ENCODE measurements around the gene TENT5C. TPM values are rescaled to one million over a fixed set of nuclear protein-coding genes. Genes with fewer than 3 reads are reported as not detected.

TENT5C gene
- total RNA-seq, 1 donor from 2014 or later = 14.5 TPM

DNA sequence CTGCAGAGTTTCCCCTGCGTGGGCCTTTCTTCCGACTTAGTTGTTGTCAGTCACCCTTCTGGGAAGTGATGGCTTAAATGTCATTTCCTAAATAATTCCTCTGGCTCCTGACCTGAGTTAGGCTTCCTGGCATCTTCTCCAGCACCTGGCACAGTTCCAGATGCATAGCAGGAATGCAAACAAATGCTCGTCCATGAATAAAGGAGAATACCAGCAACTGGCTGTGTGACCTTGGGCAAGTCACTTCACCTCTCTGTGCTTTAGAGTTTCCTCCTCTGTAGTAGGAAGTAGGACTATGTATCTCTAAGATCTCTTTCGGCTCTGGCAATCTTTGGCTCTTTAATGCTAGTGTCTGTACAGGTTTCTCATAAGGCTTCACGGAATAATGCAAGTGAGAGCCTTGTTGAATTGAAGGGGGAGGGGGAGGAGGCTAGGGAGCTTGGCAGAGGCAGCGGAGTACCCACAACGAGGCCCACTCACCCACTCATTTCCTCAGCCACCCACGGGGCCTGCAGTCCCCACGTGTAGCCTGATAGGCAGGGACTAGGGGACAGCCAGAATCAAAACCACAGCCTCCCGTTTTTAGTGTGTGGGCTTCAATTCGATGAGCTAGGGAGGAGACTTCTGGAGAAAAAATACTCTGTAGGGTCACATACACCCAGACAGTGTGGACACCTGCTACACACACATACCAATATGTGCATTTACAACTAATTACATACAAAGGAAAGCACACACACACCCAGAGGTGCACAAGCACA is 48.1 kb downstream of the TENT5C start:
- intact Hi-C loops (cut with micrococcal nuclease) = loop anchor here (2.0 to 10.0 kb wide), 2 partner anchors 13 to 1149 kb away; no protein-coding TSS in a partner anchor

DNA sequence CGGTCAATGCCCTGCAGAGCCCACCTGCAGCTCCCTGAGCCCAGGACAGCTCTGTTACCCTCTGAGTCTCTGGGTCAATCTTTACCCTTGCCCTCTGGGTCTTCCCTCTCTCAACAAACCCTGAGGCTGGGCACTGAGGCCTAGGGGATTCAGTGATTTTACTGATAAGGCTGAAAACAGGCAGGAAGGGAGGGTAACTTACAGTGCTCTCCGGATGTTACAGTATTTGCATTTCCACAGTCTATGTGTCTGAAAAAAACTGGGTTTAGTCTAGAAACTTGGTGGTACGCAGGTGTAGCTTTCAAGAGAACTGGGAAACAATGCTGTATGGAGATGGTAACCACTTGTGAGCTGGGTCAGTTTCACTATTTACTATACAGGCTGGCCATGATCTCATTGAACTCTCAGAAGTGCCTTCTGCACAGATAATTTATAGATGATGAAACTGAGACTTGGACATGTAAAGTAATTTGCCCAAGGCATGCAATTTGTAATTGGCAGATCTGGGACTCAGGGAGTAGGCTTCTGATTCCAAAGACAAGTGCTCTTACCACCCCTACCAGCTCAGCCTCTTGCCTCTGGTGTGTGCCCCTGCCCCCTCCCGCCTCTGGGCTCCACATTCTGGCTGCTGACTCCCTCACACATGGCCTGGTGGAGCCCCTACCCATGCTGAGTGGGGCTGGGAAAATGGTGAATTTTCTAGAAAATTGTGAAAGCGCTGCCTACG is 48.8 kb downstream of the TENT5C start:
- intact Hi-C loops (cut with micrococcal nuclease) = loop anchor here (2.0 to 10.0 kb wide), 2 partner anchors 14 to 1150 kb away; no protein-coding TSS in a partner anchor

DNA sequence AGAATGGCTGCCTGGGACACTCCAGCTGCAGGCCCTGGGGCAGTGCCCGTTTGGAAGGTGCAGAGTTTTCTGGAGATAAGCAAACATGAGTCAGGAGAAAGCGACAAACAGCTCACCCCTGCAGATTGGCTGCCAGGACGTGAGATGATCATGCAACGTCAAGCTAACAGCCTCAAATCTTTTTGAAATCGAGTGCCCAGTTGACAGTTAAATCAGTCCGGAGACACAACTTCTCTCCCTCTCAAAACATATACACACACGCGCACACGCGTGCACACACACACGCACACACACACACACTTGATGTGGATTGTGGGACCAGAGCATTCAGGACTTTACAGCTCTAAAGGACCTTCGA is 49.4 kb downstream of the TENT5C start:
- intact Hi-C loops (cut with micrococcal nuclease) = loop anchor here (2.0 to 10.0 kb wide), 2 partner anchors 14 to 1150 kb away; no protein-coding TSS in a partner anchor

DNA sequence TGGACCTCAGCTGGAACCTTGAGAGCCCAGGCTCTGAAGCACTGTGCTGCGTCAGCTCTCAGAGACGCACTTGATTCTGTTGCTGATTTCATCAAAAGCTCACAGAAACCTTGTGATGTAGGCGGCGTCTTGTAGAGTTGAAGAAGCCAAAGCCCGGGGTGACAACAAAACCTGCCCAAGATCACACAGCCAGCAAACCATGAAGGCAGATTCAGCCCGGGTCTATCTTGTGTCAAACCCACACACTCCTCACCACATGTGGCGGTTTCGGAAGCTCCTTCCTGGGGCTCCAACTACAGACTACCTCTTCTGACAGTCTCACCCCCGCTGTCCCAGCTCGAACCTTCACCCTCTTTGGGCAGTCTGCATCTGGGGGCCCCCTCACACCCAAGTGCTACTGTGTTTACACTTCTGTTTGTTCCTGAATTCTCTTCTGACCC is 50.4 kb downstream of the TENT5C start:
- intact Hi-C loops (cut with micrococcal nuclease) = loop anchor here (1.0 to 10.0 kb wide), 4 partner anchors 8 to 1151 kb away; partner anchors contain the start of gene TENT5C

DNA sequence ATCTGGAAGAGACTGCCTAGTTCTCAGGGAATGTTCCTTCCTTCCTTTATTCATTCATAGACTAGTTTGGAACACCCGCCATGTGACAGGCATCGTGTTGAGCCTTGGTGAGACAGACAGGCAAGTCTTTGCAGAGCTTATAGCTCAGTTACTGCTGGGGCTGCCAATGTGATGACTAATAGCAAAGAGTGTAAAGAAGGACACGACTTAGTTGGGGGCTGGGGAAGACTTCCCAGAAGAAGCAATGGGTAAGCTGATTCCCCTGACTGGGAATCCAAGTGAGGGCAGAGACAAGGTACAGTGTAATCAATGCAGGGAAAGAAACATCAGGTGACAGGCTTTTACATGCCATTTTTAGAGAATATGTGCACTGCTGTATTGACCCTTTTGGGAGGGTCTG is 51.2 kb downstream of the TENT5C start:
- intact Hi-C loops (cut with micrococcal nuclease) = loop anchor here (10.0 kb wide), 1 partner anchor 1152 kb away; no protein-coding TSS in a partner anchor

DNA sequence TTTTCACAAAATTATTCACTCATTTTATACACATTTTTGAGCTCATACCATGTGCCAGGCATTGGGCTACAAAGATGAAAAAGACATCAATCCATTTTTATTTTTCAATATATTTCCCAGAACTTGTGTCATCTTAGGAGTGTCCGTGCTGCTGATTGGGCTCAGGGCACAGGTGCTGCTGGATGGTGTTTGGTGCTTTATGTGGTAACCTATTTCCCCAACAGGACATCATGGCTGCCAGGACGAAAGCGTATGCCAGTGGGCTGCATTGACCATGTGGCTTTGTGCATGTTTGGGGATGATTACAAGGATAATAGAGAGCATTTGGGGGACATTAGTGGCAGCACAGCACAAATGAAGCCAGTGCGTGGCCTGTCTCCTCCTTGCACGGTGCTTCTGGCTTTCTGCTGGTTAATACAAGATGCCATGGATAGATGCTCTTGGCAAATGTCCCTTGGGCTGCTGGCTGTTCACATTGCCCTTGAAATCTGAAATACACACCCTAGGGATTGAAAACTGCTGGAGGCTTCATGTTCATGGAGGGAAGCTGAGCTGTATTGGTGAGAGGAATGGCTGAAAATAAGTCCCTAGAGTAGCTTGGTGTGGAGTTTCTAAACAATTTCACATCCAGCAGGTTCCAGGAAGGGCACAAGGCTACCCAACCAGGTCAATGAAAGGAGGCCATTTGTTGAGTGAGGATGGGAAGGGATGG is 52.3 kb downstream of the TENT5C start:
- intact Hi-C loops (cut with micrococcal nuclease) = loop anchor here (10.0 kb wide), 1 partner anchor 1153 kb away; no protein-coding TSS in a partner anchor

DNA sequence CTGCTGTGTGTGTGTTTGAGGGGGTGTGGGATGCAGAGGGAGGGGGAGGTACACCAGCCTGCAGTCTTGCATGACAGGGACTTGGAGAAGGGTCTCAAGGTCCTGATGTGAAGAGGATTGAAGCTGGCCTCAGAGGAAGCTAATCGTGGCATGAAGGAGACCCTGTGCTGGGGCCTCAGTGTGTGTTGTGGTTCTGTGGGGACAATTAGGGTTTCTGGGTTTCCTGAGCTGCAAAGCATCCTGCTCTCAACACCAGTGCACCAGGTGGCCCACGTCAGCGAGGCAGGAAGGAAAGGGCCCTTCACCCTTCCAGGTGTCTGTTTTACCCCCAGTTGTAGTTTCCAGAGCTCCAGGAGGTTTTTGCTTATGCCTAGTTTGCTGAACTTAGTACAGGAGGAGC is 52.8 kb downstream of the TENT5C start:
- intact Hi-C loops (cut with micrococcal nuclease) = loop anchor here (10.0 kb wide), 1 partner anchor 1154 kb away; no protein-coding TSS in a partner anchor

DNA sequence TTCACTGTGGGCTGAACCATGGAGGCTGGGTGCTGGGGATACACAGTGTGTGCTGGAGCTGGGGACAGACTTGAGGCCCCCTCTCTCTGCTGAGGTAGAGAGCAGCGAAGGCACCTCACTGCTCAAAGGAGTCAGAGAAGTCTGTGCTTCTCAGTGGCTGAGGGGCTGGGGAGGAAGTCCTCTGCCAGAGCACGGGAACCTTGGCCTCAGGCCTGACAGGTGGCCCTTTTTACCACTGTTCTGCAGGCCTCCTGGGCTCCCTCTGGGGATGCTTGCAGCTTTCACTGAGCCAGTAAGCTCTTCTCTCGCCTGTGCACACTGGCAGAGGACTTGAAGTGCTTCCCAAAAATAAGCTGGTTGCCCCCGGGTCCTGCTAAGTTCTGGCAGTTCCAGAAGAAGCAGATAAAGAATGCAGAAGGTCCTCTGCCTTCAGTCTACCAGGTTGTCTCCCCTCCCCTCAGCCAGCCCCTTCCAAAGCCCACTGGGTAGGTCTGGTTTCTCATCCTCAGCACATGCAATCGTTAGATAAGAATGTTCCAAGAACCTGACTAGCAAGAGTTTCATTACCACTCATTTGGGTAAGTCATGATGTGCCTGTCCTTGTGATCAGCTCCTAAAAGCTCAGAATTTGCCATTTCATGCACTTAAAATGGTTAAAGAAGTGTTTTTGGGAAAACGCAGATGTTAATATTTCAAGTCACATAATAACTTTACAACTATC is 53.9 kb downstream of the TENT5C start:
- intact Hi-C loops (cut with micrococcal nuclease) = loop anchor here (5.0 to 10.0 kb wide), 11 partner anchors 238 to 1483 kb away; partner anchors contain the start of genes CD2, CD58, GDAP2 and MAN1A2

DNA sequence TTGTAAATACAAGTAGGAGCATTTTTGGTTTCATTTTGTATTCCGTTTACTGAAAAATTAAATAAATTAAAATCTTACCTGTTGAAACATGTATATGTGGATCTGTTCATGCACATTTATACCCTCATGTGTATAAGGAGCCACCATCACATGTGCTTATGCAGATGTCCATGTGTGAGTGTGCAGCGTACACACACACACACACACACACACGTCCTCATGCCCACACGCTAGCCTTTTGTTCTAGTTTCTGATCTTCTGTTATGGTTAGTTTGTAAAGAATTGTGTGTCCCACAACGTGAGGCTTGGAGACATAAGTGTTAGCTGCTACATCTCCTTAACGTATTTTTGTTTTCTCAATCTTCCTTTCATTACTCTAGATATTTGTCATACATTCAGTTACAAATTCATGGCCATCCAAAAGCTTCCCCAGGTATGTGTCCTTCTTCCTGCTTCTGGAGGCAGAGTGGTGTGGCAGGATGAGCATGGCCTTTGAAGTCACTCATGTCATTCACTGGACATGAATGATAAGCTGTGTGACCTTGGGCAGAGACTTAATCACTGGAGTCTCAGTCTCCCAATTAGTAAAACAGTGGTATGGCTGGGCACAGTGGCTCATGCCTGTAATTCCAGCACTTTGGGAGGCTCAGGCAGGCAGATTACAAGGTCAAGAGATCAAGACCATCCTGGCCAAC is 54.6 kb downstream of the TENT5C start:
- intact Hi-C loops (cut with micrococcal nuclease) = loop anchor here (5.0 to 10.0 kb wide), 10 partner anchors 237 to 1482 kb away; partner anchors contain the start of genes CD2, CD58, GDAP2 and MAN1A2

DNA sequence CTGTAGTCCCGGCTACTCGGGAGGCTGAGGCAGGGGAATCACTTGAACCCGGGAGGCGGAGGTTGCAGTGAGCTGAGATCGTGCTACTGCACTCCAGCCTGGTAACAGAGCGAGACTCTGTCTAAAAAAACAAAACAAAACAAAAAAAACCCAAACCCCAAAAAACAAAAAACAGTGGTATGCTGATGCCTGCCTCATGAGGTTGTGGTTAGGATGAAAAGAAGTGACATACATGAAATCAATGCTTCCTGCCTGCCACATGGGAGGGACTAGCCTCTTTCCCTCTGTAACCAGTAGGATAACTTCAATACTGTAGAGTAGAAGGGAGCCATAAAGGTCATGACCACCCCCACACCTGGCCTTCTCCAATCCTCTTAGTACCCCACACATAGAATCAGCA is 55.2 kb downstream of the TENT5C start:
- intact Hi-C loops (cut with micrococcal nuclease) = loop anchor here (5.0 to 10.0 kb wide), 10 partner anchors 236 to 1481 kb away; partner anchors contain the start of genes CD2, CD58, GDAP2 and MAN1A2

DNA sequence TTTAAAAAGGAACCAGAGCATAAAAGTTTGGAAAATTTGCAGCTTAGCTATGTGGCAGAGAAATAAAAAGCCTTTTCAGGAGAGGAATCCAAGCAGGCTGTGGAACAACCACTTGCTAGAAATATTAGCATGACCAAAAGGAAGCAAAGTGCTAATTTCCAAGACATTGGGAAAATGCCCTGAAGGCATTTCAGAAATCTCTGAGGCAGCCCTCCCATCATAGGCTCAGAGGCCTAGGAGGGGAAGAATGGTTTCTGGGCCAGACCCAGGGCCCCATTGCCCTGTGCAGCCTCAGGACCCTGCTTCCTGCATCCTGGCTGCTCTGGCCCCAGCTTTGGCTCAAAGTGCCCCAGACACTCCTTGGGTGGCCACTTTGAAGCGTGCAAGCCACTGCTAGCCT is 56.8 kb downstream of the TENT5C start:
- intact Hi-C loops (cut with micrococcal nuclease) = loop anchor here (5.0 to 10.0 kb wide), 10 partner anchors 235 to 1480 kb away; partner anchors contain the start of genes CD2, CD58, GDAP2 and MAN1A2

DNA sequence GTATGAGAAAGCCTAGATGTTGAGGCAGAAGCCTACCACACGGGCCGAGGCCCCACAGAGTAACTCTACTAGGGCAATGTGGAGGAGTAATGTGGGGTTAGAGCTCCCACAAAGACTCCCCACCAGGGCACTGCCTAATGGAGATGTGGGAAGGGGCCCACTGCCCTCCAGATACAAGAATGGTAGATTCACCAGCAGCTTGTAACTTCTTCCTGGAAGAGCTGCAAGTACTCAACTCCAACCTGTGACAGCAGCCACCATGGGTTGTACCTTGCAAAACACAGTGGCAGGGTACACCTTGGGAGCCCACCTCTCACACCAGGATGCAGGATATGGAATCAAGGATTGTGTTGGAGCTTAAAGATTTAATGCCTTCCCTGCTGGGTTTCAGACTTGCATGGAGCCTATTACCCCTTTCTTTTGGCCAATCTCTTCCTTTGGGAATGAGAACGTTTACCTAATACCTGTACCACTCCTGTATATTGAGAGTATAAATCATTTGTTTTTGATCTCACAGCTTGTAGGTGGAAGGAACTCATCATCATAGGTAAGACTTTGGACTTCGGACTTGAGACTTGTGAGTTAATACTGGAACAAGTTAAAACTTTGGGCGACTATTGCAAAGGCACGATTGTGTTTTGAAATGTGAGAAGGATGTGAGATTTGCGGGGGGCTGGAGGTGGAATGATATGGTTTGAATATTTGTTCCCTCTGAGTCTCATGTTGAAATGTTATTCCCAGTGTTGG is 57.5 kb downstream of the TENT5C start:
- intact Hi-C loops (cut with micrococcal nuclease) = loop anchor here (5.0 to 10.0 kb wide), 10 partner anchors 234 to 1479 kb away; partner anchors contain the start of genes CD2, CD58, GDAP2 and MAN1A2

DNA sequence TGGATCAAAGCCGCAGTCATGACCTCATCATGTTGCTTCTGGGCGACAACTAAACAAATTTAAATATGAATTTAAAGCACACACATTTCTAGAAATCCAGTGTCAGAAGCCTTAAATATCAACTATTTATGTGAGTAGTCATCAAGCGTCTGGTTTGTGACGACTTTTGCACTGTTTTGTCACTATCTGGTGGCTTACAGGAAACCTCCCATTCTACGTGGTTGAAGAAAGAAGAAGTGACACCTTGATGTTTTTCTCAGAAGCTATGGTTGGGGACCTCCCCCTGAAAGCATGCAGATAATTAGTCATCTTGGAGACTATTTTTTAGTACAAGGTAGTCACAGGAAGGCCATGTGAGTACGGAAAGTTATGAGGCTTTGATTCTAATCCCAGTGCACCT is 58.5 kb downstream of the TENT5C start:
- intact Hi-C loops (cut with micrococcal nuclease) = loop anchor here (1.0 to 10.0 kb wide), 16 partner anchors 8 to 1478 kb away; partner anchors contain the start of genes CD2, CD58, GDAP2 and MAN1A2

DNA sequence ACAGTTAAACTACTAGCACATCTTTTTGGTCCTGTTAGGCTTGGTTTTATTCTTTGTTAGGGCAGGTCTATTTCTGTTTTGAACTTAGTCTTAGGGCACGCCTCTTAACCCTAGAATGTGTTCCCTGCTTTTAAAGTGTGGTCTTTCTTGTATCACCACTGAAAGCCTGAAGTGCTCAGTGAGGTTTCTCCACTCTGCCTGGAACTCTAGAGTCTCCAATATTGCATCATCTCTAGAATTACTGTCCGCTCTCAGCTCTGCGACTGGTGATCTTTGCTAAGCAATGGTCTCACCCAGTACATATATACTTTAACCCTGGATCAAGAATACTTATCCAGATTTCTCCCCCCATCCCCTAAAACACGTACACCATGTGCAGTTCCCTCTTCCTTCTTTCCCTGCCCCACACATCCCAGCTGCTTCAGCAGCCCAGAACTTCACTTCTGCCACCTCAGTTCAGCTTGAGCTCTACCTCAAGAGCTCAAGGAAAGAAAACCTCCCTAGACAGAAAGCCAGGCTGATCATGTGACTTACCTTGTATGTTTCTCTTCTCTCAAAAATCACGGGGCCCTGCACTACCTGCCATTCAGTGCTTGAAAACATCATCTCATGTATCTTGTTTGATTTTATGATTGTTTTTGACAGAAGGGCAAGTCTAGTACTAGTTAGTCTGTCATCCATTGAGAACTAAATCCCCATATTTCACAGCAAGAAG is 59.9 kb downstream of the TENT5C start:
- intact Hi-C loops (cut with micrococcal nuclease) = loop anchor here (2.0 to 10.0 kb wide), 5 partner anchors 131 to 1091 kb away; partner anchors contain the start of genes CD58, GDAP2, TTF2 and WDR3

DNA sequence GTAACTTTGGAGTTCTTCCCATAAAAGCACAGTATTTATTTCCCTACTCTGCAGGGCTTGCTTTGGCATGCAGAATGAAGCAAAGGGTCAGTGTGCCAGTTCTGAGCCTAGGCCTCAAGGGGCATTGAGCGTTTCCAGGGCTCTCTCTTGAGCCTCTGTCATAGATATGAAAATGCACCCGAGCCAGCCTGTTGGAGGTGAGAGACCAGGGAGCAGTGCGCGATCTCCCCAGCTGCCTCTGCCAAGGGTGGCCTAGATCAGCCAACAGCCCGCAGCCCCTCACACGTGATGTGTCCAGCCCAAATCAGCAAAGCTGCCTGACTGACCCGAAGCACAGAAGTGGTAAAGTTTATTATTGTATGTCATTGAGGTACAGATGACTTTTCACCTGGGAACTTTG is 63.7 kb downstream of the TENT5C start:
- intact Hi-C loops (cut with micrococcal nuclease) = loop anchor here (10.0 kb wide), 3 partner anchors 255 to 1095 kb away; partner anchors contain the start of genes CD58, GDAP2 and WDR3

DNA sequence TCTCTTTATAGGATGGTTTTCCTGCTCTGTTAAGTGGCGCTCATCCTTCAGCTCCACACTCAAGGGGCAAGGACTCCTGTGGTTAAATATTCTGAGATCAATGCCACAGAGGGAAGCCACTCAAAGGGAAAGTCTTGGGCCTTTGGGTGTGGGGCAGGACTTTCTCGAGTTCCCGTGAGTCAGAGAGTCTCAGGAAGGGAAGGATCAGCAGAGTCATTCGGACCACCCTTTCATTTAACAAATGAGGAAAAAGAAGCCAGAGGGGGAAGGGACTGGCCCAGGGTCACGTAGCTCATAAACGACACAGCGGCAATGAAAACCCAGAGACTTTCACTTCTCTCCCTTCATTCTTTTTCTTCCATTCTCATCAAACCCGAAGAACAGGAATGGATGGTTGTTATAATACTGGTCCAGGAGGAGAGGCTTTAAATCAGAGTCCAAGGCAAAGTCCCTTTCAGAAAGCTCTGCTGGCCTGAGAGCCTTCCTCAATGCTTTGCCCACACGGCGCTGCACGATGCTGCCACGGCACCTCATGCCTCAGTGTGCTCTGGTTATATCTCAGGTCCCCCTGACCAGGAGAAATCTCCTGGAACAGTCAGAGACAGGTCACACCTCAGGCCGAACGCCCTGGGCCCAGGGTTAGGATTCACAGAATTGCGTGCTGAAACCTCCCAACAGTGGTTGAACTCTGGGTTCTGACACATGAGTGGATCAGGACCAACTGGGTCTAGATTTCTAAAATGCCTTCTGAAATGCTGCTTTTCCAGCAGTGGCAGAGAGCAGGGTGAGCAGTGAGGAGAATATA is 65.3 kb downstream of the TENT5C start:
- intact Hi-C loops (cut with micrococcal nuclease) = loop anchor here (10.0 kb wide), 1 partner anchor 546 kb away; the partner anchor contains the start of gene TRIM45

Measured in T-helper 1 cell treated with Interleukin-12 subunit alpha and Interleukin-12 subunit beta and Interleukin-4 antibody, amounts not matched to agents 30 ng/mL and 1 ng/mL, for 36 hours (primary cell).